ENCODE data around the gene GCGR.

The GCGR gene

GRCh38 chr17:81849457-81849856, 45.5 kb downstream of the GCGR start:
- no peak for DNase-seq (ENCODE audit: low spot score)

DNA sequence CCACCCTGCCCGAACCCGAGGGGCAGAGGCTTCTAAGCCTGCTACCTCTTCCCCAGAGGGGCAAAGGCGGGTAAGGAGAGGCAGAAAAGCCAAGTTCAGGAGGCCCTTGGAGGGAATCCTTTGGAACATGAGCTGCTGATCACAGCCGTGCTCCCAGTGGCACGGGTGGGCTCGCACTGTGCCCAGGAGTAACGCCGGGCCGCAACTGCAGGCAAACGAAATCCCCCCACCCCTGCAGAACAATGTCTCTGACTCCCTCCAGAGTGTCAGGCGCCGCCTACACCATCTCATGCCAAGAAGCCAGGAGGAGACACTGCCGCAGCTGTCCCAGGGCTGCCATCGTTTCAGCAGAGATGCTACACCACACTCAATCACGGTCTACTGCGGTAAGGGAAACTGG, 47.5 kb downstream of the GCGR start:
- no peak for DNase-seq (ENCODE audit: low spot score)

GRCh38 chr17:81852237-81852636, 48.3 kb downstream of the GCGR start:
- DNase-seq (ENCODE audit: low spot score) = no peak

DNA sequence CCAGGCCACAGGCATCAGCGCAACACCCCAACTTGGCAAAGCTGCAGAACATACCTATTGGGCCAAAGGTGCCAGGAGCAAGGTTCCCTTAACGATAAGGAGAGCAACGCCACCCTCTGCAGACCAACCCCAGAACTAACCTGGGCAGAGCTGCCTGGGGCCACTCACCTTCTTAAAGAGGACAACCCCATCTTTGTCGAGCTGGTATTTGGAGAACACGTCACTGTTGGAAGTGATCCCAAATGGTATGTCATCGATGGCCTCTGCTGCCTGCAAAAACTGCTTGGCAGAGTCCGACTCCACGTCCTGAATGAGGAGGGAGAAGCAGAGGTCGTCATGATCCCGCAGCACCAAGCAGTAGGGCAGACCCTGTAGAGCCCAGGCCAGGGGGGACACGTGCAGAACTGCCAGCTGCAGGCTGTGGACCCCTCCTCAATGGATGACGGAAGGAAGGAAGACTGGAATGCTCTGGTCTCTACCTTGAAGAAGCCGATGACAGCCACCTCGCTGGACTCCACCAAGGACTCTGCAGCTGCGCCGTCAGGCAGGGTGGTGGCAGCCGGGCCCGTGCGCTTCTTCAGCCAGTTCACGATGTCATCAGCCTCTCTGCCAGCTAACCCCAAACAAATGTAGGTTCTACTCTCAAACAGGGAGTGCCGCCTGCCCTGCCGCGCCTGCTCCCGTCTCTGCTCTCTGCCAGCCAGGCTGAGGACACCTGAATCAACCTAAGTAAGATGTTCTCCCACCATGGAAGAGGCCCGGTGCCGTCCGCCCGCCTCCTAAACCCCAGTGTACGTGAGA, 51.2 kb downstream of the GCGR start:
- no peak for DNase-seq (ENCODE audit: low spot score)

GRCh38 chr17:81858170-81858966, 54.4 kb downstream of the GCGR start:
- no peak for DNase-seq (ENCODE audit: low spot score)

DNA sequence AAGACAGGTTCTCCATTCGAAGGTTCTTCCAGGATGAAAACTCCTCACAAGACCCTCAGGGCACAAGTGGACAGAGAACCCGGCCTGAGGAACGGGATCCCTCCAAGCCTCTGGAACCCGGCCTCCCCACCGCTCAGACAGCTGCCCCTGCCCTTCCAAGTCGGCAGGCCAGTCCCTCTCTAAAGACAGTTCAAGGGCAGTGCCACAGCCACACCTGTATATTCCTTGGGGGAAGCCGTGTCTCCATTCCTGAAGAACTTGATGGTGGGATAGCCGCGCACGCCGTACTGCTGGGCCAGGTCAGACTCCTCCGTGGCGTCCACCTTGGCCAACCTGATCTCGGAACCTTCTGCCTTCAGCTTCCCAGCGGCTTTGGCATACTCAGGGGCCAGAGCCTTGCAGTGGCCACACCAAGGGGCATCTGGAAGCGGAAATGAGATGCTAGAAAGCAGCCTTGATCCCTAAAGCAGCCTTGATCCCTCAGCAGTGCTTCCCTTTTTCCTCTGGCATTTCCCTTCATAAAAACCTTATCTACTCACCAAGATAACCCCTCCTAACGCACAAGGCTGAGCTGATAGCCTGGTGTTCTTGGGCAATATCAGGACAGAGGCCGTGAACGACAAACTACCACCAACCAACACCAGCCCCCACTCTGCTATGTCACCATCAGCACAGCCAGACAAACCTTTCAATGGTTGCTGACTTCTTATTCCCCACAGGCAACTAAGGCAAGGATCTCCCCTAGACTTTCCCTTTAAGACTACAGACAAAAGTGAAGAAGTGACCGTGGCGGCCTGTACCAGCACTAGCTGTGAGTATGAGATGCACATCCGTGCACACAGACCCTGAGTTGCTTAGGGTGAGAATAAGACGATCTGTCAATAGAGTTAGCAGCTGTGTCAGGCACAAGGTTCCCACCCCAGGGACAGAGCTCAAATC, 55.3 kb downstream of the GCGR start:
- peak; percentile 24 for DNase-seq (ENCODE audit: low spot score)

DNA sequence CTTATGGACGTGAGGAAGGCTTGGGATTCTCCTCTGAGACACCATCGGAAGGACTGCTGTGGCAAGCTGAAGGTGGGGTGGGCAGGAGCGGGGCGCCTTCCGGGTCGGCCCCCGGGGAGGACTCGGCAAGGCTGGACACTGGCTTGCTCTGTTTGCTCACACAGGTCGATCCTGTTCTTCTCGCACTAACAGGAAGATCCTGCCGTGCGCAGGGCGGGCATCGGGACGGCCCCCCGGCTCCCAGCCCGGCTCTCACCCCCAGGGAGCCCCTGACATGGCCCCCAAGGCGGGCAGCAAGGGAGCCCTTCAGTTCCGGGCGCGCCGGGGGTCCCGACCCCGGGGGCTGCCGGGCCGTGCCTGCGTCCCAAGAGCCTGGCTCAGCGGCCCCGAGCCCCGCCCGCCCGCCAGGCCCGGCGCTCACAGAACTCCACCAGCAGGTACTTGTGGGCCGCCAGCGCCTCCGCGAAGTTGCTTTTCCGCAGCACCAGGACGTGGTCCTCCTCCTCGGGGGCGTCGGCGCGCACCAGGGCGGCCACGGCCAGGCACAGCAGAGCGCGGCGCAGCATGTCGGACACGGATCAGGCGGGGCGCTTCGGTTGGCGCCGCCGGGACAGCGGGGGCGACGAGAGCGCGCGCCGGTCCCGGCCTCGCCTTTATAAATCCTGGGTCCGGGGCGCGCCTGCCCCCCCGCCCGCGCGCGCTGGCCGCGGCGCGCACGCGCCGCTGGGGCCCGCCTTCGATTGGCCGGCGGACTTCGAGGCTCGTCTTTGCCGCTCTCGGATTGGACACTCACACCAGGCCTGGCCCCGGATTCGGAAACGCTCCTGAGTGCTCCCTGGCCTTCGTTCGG, 56.2 kb downstream of the GCGR start, which contains the start of gene P4HB:
Gene P4HB (minus strand): TSS at position 630 of the 850 bp plus-strand sequence. CDS start 64 bp downstream, at position 566.
- no peak for DNase-seq (ENCODE audit: low spot score)

DNA sequence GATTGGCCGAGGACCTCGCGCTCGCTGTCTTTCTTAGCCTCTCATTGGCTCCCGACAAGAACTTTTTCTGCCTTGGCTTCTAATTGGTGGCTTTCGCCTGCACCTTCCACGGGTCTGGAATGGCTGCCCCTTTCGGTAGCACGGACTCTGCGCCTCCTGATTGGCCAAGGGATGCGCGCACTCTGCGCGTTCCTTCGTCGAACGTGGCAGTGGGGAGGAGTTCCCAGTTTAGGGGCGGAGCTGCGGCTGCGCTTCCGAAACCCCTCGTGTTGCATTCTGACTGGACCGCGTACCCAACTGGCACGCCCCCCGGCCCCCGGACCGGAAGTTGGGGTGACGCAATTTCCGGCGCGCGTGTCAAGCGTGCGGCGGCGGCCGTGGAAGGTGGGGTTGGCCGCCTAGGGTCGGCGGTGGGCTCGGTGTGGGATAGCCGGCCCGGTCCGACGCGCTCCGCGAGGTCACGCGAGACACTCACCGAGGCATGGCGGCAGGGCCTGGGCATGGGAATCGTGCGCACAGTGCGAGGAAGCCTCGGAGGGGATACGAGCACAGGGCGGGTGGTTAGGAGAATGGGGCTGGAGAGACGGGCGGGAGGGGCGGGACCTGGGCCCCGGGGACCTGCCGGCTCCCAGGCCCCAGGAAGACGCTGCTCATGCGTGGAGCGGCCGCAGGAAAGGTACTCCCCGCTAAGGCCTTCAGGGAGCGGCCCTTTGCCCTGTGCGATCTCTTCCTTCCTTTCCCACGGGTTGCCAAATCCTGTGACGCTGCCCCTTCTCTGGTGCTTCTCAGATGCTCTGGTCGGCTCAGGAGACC, 57.0 kb downstream of the GCGR start:
- DNase-seq (ENCODE audit: low spot score) = peak; percentile 100

GRCh38 chr17:81863123-81863675, 59.2 kb downstream of the GCGR start:
- DNase-seq (ENCODE audit: low spot score) = no peak

Data from HuH-7 (cell line).